Upper lobe of left lung (tissue), 6 donors: Measurements from ENCODE around the gene BTC. TPM values are rescaled to one million over a fixed set of nuclear protein-coding genes. Genes with fewer than 3 reads are reported as not detected.

ENCODE experiments used
- ATAC-seq, 2 donors: fragments of 200-7000 bp; cut with Tn5 transposase; one replicate each; pipeline ENCODE4 v1.9.1; 2022; ENCODE audit warnings: mild to moderate bottlenecking in 2 of 2, moderate library complexity in 2 of 2; ENCODE audit not compliant: low FRiP score in 2 of 2
- DNase-seq, 2 donors: peaks; one replicate each; pipeline ENCODE4 v3.0.0-alpha.2; 2019 to 2020
- H3K27ac ChIP-seq, 4 donors: fragments of 200-600 bp; sonication (generic); one replicate each; pipeline ENCODE4 v1.5.1; 2016 to 2019
- H3K27me3 ChIP-seq, 4 donors: fragments of 200-600 bp; sonication (generic); one replicate each; pipeline ENCODE4 v1.5.1; 2017 to 2019
- H3K36me3 ChIP-seq, 4 donors: fragments of 200-600 bp; sonication (generic); one replicate each; pipeline ENCODE4 v1.5.1; 2016 to 2019
- H3K4me1 ChIP-seq, 4 donors: fragments of 200-600 bp; sonication (generic); one replicate each; pipeline ENCODE4 v1.5.1; 2018 to 2019
- H3K4me3 ChIP-seq, 4 donors: fragments of 200-600 bp; sonication (generic); one replicate each; pipeline ENCODE4 v1.5.1; 2017 to 2019; ENCODE audit warnings: mild to moderate bottlenecking in 2 of 4, moderate library complexity in 1 of 4
- H3K9me3 ChIP-seq, 4 donors: fragments of 200-600 bp; sonication (generic); one replicate each; pipeline ENCODE4 v1.5.1; 2018 to 2019
- CTCF ChIP-seq, 6 experiments: fragments of 450-650 bp in 4 of 6; fragments of 200-600 bp in 2 of 6; sonication (generic) in 2 of 6; IDR thresholded peaks; one replicate each; pipeline ENCODE4 v1.5.1; 2016 to 2019; ENCODE audit warnings: antibody characterized with exemption in 6 of 6
- EP300 ChIP-seq, 4 donors: sonication (generic); formaldehyde crosslinking; IDR thresholded peaks; one replicate each; pipeline ENCODE4 v1.5.1; 2017; ENCODE audit warnings: antibody characterized with exemption in 4 of 4, control low read depth in 2 of 4
- POLR2A ChIP-seq, 4 donors: fragments of 450-650 bp; IDR thresholded peaks; one replicate each; pipeline ENCODE4 v1.5.1; 2016 to 2017; ENCODE audit warnings: antibody characterized with exemption in 4 of 4, mild to moderate bottlenecking in 2 of 4
- POLR2AphosphoS5 ChIP-seq, 2 donors: sonication (generic); formaldehyde crosslinking; IDR thresholded peaks; one replicate each; pipeline ENCODE4 v1.5.1; 2017; ENCODE audit warnings: antibody characterized with exemption in 2 of 2
- WGBS, 2 donors: methylation state at CpG; one replicate each; pipeline ENCODE4 v1.1.5; 2017 to 2018; 5-methylcytosine and 5-hydroxymethylcytosine counted together
- total RNA-seq, 6 donors: library from RNA; depleted of rRNA in 4 of 6; stranded (reverse); fragments of >200 nt in 4 of 6; gene quantifications; one replicate each; pipeline versions ENCODE4 v1.1.0 to v1.2.1, GENCODE V29; 2016 to 2021
- donor health status: DM: no; HTN: no; CAD: no; lungs with moderate emphysema.
- donor health status: DM: no; HTN: yes; CAD: no; lungs with severe emphysema.

The BTC gene
- total RNA-seq, 6 donors from 2014 or later: 1.6 to 8.1 (median 5.9) TPM

- no peak for DNase-seq
- Histone ChIP-seq H3K27me3 (no peaks in the 10 kb centered on the region), H3K4me3 (no peak overlapping the region), H3K4me1 (peaks cover 0 to 3% (median 0%) of the 10 kb centered on the region in 4 donors), H3K36me3 (no peaks in the 10 kb centered on the region), H3K27ac (no peak overlapping the region), H3K9me3 (no peaks in the 10 kb centered on the region)
- no peak for TF ChIP-seq EP300 (IDR thresholded peaks at IDR 0.05)
- TF ChIP-seq POLR2A (IDR thresholded peaks at IDR 0.05): no peak
- TF ChIP-seq POLR2AphosphoS5 (IDR thresholded peaks at IDR 0.05): no peak
- no peak for TF ChIP-seq CTCF (IDR thresholded peaks at IDR 0.05)
- no peak for ATAC-seq
Observed at GRCh38 chr4:74754218-74754617, 40.1 kb downstream of the BTC start.

- H3K27me3 ChIP-seq: no peaks in the 10 kb centered on the region
- no peaks in the 10 kb centered on the region for H3K36me3 ChIP-seq
- TF ChIP-seq POLR2A (IDR thresholded peaks at IDR 0.05) (no peak), CTCF (IDR thresholded peaks at IDR 0.05) (no peak), EP300 (IDR thresholded peaks at IDR 0.05) (no peak), POLR2AphosphoS5 (IDR thresholded peaks at IDR 0.05) (no peak)
- H3K9me3 ChIP-seq: no peaks in the 10 kb centered on the region
- no peak overlapping the region for H3K27ac ChIP-seq
- no peak overlapping the region for H3K4me3 ChIP-seq
- no peak for ATAC-seq
- H3K4me1 ChIP-seq: peaks cover 0 to 3% (median 0%) of the 10 kb centered on the region in 4 donors
- no peak for DNase-seq
Observed at GRCh38 chr4:74752798-74753197, 41.5 kb downstream of the BTC start.

GRCh38 chr4:74751856-74752255 is 42.5 kb downstream of the BTC start:
- Histone ChIP-seq H3K27me3 (no peaks in the 10 kb centered on the region), H3K4me3 (no peak overlapping the region), H3K36me3 (no peaks in the 10 kb centered on the region), H3K9me3 (no peaks in the 10 kb centered on the region), H3K27ac (no peak overlapping the region), H3K4me1 (peaks cover 0 to 3% (median 0%) of the 10 kb centered on the region in 4 donors)
- DNase-seq (no peak), ATAC-seq (no peak)
- WGBS, 2 donors: 92% methylated on average over 1 of the region's 1 CpG
- no peak for TF ChIP-seq CTCF (IDR thresholded peaks at IDR 0.05)
- TF ChIP-seq POLR2AphosphoS5 (IDR thresholded peaks at IDR 0.05): no peak
- TF ChIP-seq POLR2A (IDR thresholded peaks at IDR 0.05): no peak
- TF ChIP-seq EP300 (IDR thresholded peaks at IDR 0.05): no peak

DNA sequence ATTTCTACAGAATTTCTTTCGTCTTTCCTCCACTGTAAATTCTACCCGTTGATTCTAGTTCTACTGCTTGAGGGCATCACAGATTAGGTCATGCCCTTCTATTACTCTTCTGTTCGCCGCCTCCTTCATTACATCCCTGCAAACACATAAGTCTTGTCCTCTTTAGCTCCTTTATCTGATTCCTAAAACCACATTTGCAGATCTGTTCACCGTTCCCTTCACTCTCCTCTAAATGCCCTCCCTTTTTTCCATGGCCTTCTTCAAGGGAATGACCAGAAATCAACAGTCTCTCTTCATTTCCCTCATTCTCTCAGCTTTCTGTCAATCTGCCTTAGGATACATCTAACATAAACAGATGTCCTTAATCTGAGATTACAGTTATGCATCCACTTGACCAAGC is 43.1 kb downstream of the BTC start:
- no peak for TF ChIP-seq POLR2A (IDR thresholded peaks at IDR 0.05)
- TF ChIP-seq POLR2AphosphoS5 (IDR thresholded peaks at IDR 0.05): no peak
- no peak for TF ChIP-seq CTCF (IDR thresholded peaks at IDR 0.05)
- TF ChIP-seq EP300 (IDR thresholded peaks at IDR 0.05): no peak
- no peak for DNase-seq

DNA sequence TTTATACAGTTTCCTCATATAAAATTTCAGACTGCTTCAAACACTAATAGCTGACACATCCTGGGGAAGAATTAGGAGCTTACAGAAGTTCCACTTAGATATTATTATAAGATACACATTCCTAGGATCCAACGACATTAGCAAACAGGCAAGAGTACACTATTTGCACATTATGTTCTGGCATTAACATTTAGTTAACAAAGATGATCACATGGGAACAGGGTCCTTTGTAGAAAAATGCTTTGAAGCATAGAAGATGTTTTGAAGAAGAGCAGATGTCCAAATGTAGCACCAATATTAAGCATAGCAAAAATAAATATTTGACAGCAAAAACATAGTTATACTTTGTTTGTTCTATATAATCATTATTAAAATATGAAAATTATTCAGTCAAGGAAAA is 52.1 kb downstream of the BTC start:
- Histone ChIP-seq H3K4me1 (no peaks in the 10 kb centered on the region), H3K9me3 (no peaks in the 10 kb centered on the region), H3K4me3 (no peak overlapping the region), H3K36me3 (no peaks in the 10 kb centered on the region), H3K27ac (no peak overlapping the region), H3K27me3 (no peaks in the 10 kb centered on the region)
- no peak for TF ChIP-seq POLR2A (IDR thresholded peaks at IDR 0.05)
- TF ChIP-seq CTCF (IDR thresholded peaks at IDR 0.05): no peak
- no peak for TF ChIP-seq POLR2AphosphoS5 (IDR thresholded peaks at IDR 0.05)
- no peak for TF ChIP-seq EP300 (IDR thresholded peaks at IDR 0.05)
- no peak for ATAC-seq
- 52 to 57% methylated on average over 1 of the region's 1 CpG for WGBS, 2 donors
- DNase-seq: no peak

More for the DNA sequence above, 43.1 kb downstream of the BTC start:
- Histone ChIP-seq H3K27me3 (no peaks in the 10 kb centered on the region), H3K4me3 (no peak overlapping the region), H3K27ac (no peak overlapping the region), H3K9me3 (no peaks in the 10 kb centered on the region), H3K36me3 (no peaks in the 10 kb centered on the region), H3K4me1 (peaks cover 0 to 3% (median 0%) of the 10 kb centered on the region in 4 donors)
- ATAC-seq: no peak
- 54 to 92% methylated on average over 5 of the region's 5 CpGs for WGBS, 2 donors
